Omental fat pad (tissue), 4 donors: ENCODE data around the gene FOXP1. TPM values are rescaled to one million over a fixed set of nuclear protein-coding genes. Genes with fewer than 3 reads are reported as not detected.

ENCODE experiments used
- ATAC-seq: fragments of 150-250 bp; one replicate; pipeline ENCODE4 v1.9.1; 2016; ENCODE audit warnings: mild to moderate bottlenecking, moderate library complexity; ENCODE audit not compliant: low FRiP score
- DNase-seq: peaks from one replicate; pipeline ENCODE4 v3.0.0-alpha.2; 2019; ENCODE audit warnings: low spot score
- CTCF ChIP-seq, 3 donors: fragments of 450-650 bp; IDR thresholded peaks; one replicate each; pipeline ENCODE4 v1.5.1; 2016 to 2017; ENCODE audit warnings: antibody characterized with exemption in 3 of 3, mild to moderate bottlenecking in 3 of 3, moderate library complexity in 2 of 3
- total RNA-seq, 4 donors: library from RNA; depleted of rRNA; stranded (reverse); fragments of >200 nt; gene quantifications; one replicate each; pipeline ENCODE4 v1.1.0, GENCODE V29; 2016

The FOXP1 gene
- total RNA-seq, 4 donors from 2014 or later = 72.4 to 128 (median 76.7) TPM

GRCh38 chr3:71559578-71560162, 23.9 kb downstream of the FOXP1 start:
- TF ChIP-seq CTCF (IDR thresholded peaks at IDR 0.05) = no peak
- no peak for ATAC-seq
- no peak for DNase-seq

- ATAC-seq (no peak), DNase-seq (no peak)
- no peak for TF ChIP-seq CTCF (IDR thresholded peaks at IDR 0.05)
Observed at GRCh38 chr3:71559021-71559420, 24.5 kb downstream of the FOXP1 start.

GRCh38 chr3:71554649-71555048, 28.9 kb downstream of the FOXP1 start:
- DNase-seq (no peak), ATAC-seq (no peak)
- TF ChIP-seq CTCF (IDR thresholded peaks at IDR 0.05) = no peak

- no peak for TF ChIP-seq CTCF (IDR thresholded peaks at IDR 0.05)
- ATAC-seq (no peak), DNase-seq (no peak)
Observed at GRCh38 chr3:71551311-71551919, 32.1 kb downstream of the FOXP1 start.

- DNase-seq (no peak), ATAC-seq (no peak)
- TF ChIP-seq CTCF (IDR thresholded peaks at IDR 0.05) = no peak
Observed at GRCh38 chr3:71549951-71550350, 33.6 kb downstream of the FOXP1 start.

GRCh38 chr3:71548705-71549384, 34.7 kb downstream of the FOXP1 start:
- DNase-seq = no peak
- no peak for TF ChIP-seq CTCF (IDR thresholded peaks at IDR 0.05)
- no peak for ATAC-seq
